Measurements from ENCODE around the gene IFI44. TPM values are rescaled to one million over a fixed set of nuclear protein-coding genes. Genes with fewer than 3 reads are reported as not detected.

Gene IFI44
- total RNA-seq, 1 donor from 2014 or later: not detected

- H4K20me1 ChIP-seq (ENCODE audit: low read depth): no peaks in the 10 kb centered on the region
- Mint-ChIP-seq H3K27ac (no peak overlapping the region), H3K27me3 (ENCODE audit: insufficient read depth, low read depth) (no peaks in the 10 kb centered on the region), H3K4me1 (no peaks in the 10 kb centered on the region), H3K9me3 (no peaks in the 10 kb centered on the region), H3K4me3 (no peak overlapping the region), H3K36me3 (no peaks in the 10 kb centered on the region)
- no peaks in the 10 kb centered on the region for H3K9me3 ChIP-seq (ENCODE audit: low read depth)
- DNase-seq (ENCODE audit: low spot score): no peak
- no peak overlapping the region for H3K27ac ChIP-seq
- H3F3A ChIP-seq (ENCODE audit: low read depth): no peaks in the 10 kb centered on the region
- H3K9ac ChIP-seq: no peak overlapping the region
- H3K4me3 ChIP-seq: no peak overlapping the region
- no peaks in the 10 kb centered on the region for H3K79me2 ChIP-seq (ENCODE audit: low read depth)
- H3K27me3 ChIP-seq: no peaks in the 10 kb centered on the region
- H3K4me2 ChIP-seq: no peak overlapping the region
- TF ChIP-seq, protein P1, sequence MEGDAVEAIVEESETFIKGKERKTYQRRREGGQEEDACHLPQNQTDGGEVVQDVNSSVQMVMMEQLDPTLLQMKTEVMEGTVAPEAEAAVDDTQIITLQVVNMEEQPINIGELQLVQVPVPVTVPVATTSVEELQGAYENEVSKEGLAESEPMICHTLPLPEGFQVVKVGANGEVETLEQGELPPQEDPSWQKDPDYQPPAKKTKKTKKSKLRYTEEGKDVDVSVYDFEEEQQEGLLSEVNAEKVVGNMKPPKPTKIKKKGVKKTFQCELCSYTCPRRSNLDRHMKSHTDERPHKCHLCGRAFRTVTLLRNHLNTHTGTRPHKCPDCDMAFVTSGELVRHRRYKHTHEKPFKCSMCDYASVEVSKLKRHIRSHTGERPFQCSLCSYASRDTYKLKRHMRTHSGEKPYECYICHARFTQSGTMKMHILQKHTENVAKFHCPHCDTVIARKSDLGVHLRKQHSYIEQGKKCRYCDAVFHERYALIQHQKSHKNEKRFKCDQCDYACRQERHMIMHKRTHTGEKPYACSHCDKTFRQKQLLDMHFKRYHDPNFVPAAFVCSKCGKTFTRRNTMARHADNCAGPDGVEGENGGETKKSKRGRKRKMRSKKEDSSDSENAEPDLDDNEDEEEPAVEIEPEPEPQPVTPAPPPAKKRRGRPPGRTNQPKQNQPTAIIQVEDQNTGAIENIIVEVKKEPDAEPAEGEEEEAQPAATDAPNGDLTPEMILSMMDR (IDR thresholded peaks at IDR 0.05): no peak
- TF ChIP-seq EZH2phosphoT487 (IDR thresholded peaks at IDR 0.05) (no peak), EZH2 (IDR thresholded peaks at IDR 0.05) (no peak)
- peak overlapping the region; percentile 26 for H2AFZ ChIP-seq (replicated peaks)
- H3K36me3 ChIP-seq: no peaks in the 10 kb centered on the region
- no peaks in the 10 kb centered on the region for H3K4me1 ChIP-seq
Measured at GRCh38 chr1:78607944-78608343, 41.7 kb upstream of the IFI44 start.

- Histone ChIP-seq H4K20me1 (ENCODE audit: low read depth) (no peaks in the 10 kb centered on the region), H3K4me1 (no peaks in the 10 kb centered on the region), H3K9me3 (ENCODE audit: low read depth) (no peaks in the 10 kb centered on the region), H3K9ac (no peak overlapping the region), H3K36me3 (no peaks in the 10 kb centered on the region), H3K4me3 (no peak overlapping the region), H2AFZ (replicated peaks) (peak overlapping the region; percentile 54), H3K27me3 (no peaks in the 10 kb centered on the region), H3K27ac (no peak overlapping the region), H3K79me2 (ENCODE audit: low read depth) (no peaks in the 10 kb centered on the region), H3K4me2 (no peak overlapping the region), H3F3A (ENCODE audit: low read depth) (no peaks in the 10 kb centered on the region)
- H3K36me3 Mint-ChIP-seq: no peaks in the 10 kb centered on the region
- H3K27me3 Mint-ChIP-seq (ENCODE audit: insufficient read depth, low read depth): peaks cover 3% of the 10 kb centered on the region
- no peak overlapping the region for H3K27ac Mint-ChIP-seq
- no peak overlapping the region for H3K4me3 Mint-ChIP-seq
- TF ChIP-seq, protein P1 (IDR thresholded peaks at IDR 0.05): peak; percentile 85
- no peak for TF ChIP-seq EZH2 (IDR thresholded peaks at IDR 0.05)
- H3K4me1 Mint-ChIP-seq: peaks cover 20% of the 10 kb centered on the region
- peaks cover 3% of the 10 kb centered on the region for H3K9me3 Mint-ChIP-seq
- peak; percentile 90 for DNase-seq (ENCODE audit: low spot score)
Measured at GRCh38 chr1:78617615-78618026, 32.0 kb upstream of the IFI44 start.

DNA sequence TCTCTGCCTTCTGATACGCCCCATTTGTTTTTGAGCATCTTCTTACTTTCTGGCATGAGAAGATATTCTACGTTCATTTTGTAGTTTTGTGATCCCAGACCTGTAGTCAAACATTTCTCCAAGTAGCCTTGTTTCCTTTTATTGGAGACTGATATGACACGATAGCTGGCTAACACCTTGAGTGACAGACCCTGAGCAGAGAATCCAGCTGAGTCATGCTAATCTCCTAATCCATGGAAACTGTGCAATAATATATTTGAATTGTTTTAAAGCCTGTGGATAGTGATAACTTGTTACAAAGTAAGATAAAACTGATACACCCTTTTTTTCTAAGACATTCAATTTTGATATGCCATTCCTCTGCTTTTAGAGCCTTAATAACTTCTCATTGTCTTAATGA is 30.6 kb upstream of the IFI44 start:
- Mint-ChIP-seq H3K36me3 (no peaks in the 10 kb centered on the region), H3K27me3 (ENCODE audit: insufficient read depth, low read depth) (peaks cover 3% of the 10 kb centered on the region), H3K4me1 (peaks cover 20% of the 10 kb centered on the region), H3K9me3 (no peaks in the 10 kb centered on the region), H3K27ac (no peak overlapping the region), H3K4me3 (no peak overlapping the region)
- H4K20me1 ChIP-seq (ENCODE audit: low read depth): no peaks in the 10 kb centered on the region
- H3K4me3 ChIP-seq: no peak overlapping the region
- no peaks in the 10 kb centered on the region for H3K27me3 ChIP-seq
- no peak for DNase-seq (ENCODE audit: low spot score)
- no peak for TF ChIP-seq EZH2phosphoT487 (IDR thresholded peaks at IDR 0.05)
- no peak for TF ChIP-seq EZH2 (IDR thresholded peaks at IDR 0.05)
- TF ChIP-seq, protein P1 (IDR thresholded peaks at IDR 0.05): no peak
- no peaks in the 10 kb centered on the region for H3K36me3 ChIP-seq
- no peaks in the 10 kb centered on the region for H3F3A ChIP-seq (ENCODE audit: low read depth)
- H3K4me1 ChIP-seq: no peaks in the 10 kb centered on the region
- H3K9ac ChIP-seq: no peak overlapping the region
- H3K9me3 ChIP-seq (ENCODE audit: low read depth): no peaks in the 10 kb centered on the region
- no peaks in the 10 kb centered on the region for H3K79me2 ChIP-seq (ENCODE audit: low read depth)
- no peak overlapping the region for H2AFZ ChIP-seq (replicated peaks)
- H3K27ac ChIP-seq: no peak overlapping the region
- H3K4me2 ChIP-seq: no peak overlapping the region

All from neural progenitor cell (in vitro differentiated cells).